HL-60 (cell line): ENCODE data around the gene BLOC1S5.

ENCODE experiments used
- POLR2AphosphoS5 ChIP-seq: IDR thresholded peaks from 2 replicates; pipeline ENCODE4 v1.6.1; 2012; ENCODE audit warnings: low read depth
- TF ChIP-seq, protein P1 (sequence below): IDR thresholded peaks from one replicate; pipeline ENCODE4 v1.5.1; 2011; ENCODE audit warnings: low read length, control low read depth, inconsistent platforms; ENCODE audit not compliant: insufficient read depth

DNA sequence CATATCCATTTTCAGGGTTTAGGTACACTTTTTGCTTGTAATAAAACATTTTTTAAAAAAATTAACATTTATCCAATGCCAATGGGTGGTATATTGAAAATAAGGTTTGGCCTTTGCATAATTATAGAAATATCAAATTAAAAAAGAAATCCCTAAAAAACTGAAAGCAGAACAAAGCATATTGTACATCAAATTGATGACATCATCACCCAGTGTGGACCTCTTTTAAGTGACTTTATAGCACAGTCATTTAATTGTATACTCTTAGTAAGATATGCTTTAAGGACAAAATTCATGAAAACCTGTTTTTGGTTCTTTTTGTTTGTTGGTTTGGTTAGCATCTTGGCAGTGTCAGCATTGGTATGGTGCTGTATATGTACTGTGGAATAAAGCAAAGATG lies 39.5 kb upstream of the BLOC1S5 start:
- TF ChIP-seq, protein P1, sequence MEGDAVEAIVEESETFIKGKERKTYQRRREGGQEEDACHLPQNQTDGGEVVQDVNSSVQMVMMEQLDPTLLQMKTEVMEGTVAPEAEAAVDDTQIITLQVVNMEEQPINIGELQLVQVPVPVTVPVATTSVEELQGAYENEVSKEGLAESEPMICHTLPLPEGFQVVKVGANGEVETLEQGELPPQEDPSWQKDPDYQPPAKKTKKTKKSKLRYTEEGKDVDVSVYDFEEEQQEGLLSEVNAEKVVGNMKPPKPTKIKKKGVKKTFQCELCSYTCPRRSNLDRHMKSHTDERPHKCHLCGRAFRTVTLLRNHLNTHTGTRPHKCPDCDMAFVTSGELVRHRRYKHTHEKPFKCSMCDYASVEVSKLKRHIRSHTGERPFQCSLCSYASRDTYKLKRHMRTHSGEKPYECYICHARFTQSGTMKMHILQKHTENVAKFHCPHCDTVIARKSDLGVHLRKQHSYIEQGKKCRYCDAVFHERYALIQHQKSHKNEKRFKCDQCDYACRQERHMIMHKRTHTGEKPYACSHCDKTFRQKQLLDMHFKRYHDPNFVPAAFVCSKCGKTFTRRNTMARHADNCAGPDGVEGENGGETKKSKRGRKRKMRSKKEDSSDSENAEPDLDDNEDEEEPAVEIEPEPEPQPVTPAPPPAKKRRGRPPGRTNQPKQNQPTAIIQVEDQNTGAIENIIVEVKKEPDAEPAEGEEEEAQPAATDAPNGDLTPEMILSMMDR = no peak
- TF ChIP-seq POLR2AphosphoS5 = no peak
